DMS153 treated with DMSO at 0.1 percent for 48 hours (cell line): Measurements from ENCODE around the gene SLC44A1.

Source experiments
- DNase-seq: peaks from one replicate; lab custom pipeline; 2025; ENCODE audit not compliant: unreplicated experiment; lab: John Stamatoyannopoulos, UW

Gene SLC44A1

GRCh38 chr9:105421864-105422263 lies 177.4 kb downstream of the SLC44A1 start:
- DNase-seq = no peak

- DNase-seq = peak; percentile 2
Measured at GRCh38 chr9:105425816-105426433, 181.5 kb downstream of the SLC44A1 start.

GRCh38 chr9:105426657-105427056 lies 182.2 kb downstream of the SLC44A1 start:
- DNase-seq = no peak

GRCh38 chr9:105431424-105432246 lies 187.2 kb downstream of the SLC44A1 start:
- DNase-seq = no peak

- DNase-seq = no peak
Measured at GRCh38 chr9:105432247-105432842, 187.9 kb downstream of the SLC44A1 start.

GRCh38 chr9:105435453-105435852 lies 191.0 kb downstream of the SLC44A1 start:
- DNase-seq = no peak

GRCh38 chr9:105436783-105437182 lies 192.3 kb downstream of the SLC44A1 start:
- DNase-seq = no peak

GRCh38 chr9:105437704-105438103 lies 193.3 kb downstream of the SLC44A1 start:
- DNase-seq = no peak

GRCh38 chr9:105438141-105438806 lies 193.8 kb downstream of the SLC44A1 start:
- DNase-seq = no peak

GRCh38 chr9:105439428-105439827 lies 195.0 kb downstream of the SLC44A1 start:
- DNase-seq = no peak

- DNase-seq = no peak
Measured at GRCh38 chr9:105441616-105442160, 197.2 kb downstream of the SLC44A1 start.

- no peak for DNase-seq
Measured at GRCh38 chr9:105443121-105443520, 198.7 kb downstream of the SLC44A1 start.

- no peak for DNase-seq
Measured at GRCh38 chr9:105444130-105444529, 199.7 kb downstream of the SLC44A1 start.

GRCh38 chr9:105445203-105445881 lies 200.9 kb downstream of the SLC44A1 start:
- no peak for DNase-seq

- no peak for DNase-seq
Measured at GRCh38 chr9:105447386-105447813, 202.9 kb downstream of the SLC44A1 start.

GRCh38 chr9:105447814-105448812 lies 203.7 kb downstream of the SLC44A1 start, which contains the start of gene FSD1L:
FSD1L (plus strand) TSS chr9:105448034; CDS start chr9:105448221, 187 bp downstream.
- DNase-seq = peak; percentile 92

- no peak for DNase-seq
Measured at GRCh38 chr9:105449081-105449480, 204.6 kb downstream of the SLC44A1 start.

- no peak for DNase-seq
Measured at GRCh38 chr9:105452185-105452584, 207.7 kb downstream of the SLC44A1 start.

- DNase-seq = no peak
Measured at GRCh38 chr9:105455836-105456475, 211.5 kb downstream of the SLC44A1 start.
